H1 (cell line): ENCODE data around the gene FAAH2. TPM values are rescaled to one million over a fixed set of nuclear protein-coding genes. Genes with fewer than 3 reads are reported as not detected.

Experiments used
- CTCF ChIA-PET: fragments of 300-600 bp; sonication (Branson Sonifier 250); formaldehyde crosslinking; loops from one replicate; lab custom pipeline; 2021; ENCODE audit not compliant: partially characterized antibody; lab: Charles Lee
- POLR2A ChIA-PET: fragments of 300-600 bp; sonication (Branson Sonifier 250); formaldehyde crosslinking; loops from one replicate; lab custom pipeline; 2021; ENCODE audit warnings: inconsistent platforms; ENCODE audit not compliant: partially characterized antibody; lab: Charles Lee
- DNase-seq, 2 experiments: peaks; one replicate each; pipeline versions ENCODE4 v3.0.0 to v3.0.0-alpha.2; 2010 to 2022; ENCODE audit warnings: low spot score in 2 of 2, low read depth in 1 of 2, mixed read lengths in 1 of 2
- FAIRE-seq: peaks from 2 replicates; lab custom pipeline; 2011; peaks lifted over from hg19 to GRCh38; lab: Jason Lieb, UNC
- H2AFZ ChIP-seq: 2 replicates; pipeline ENCODE4 v1.8.1; 2012; ENCODE audit warnings: low read length, inconsistent platforms
- H2AK5ac ChIP-seq: 2 replicates; pipeline ENCODE4 v1.6.1; 2013; ENCODE audit warnings: low read depth, low read length
- H2BK120ac ChIP-seq: replicated peaks from 2 replicates; pipeline ENCODE3; 2013; ENCODE audit warnings: low read depth, low read length, inconsistent platforms
- H2BK12ac ChIP-seq: 2 replicates; pipeline ENCODE4 v1.6.1; 2013; ENCODE audit warnings: low read depth, low read length
- H2BK15ac ChIP-seq: 2 replicates; pipeline ENCODE4 v1.6.1; 2013; ENCODE audit warnings: low read length
- H2BK20ac ChIP-seq: 2 replicates; pipeline ENCODE4 v1.6.1; 2013; ENCODE audit warnings: low read length
- H2BK5ac ChIP-seq: 2 replicates; pipeline ENCODE4 v1.6.1; 2013; ENCODE audit warnings: low read depth, low read length
- H3K14ac ChIP-seq: 2 replicates; pipeline ENCODE4 v1.6.1; 2013; ENCODE audit warnings: inconsistent platforms; ENCODE audit not compliant: insufficient read length
- H3K18ac ChIP-seq: 2 replicates; pipeline ENCODE4 v1.6.1; 2013; ENCODE audit warnings: low read length; ENCODE audit errors: extremely low read depth
- H3K23ac ChIP-seq: 2 replicates; pipeline ENCODE4 v1.6.1; 2013; ENCODE audit warnings: inconsistent platforms; ENCODE audit not compliant: insufficient read length
- H3K23me2 ChIP-seq: 2 replicates; pipeline ENCODE4 v1.6.1; 2013; ENCODE audit warnings: low read depth, low read length
- H3K27ac ChIP-seq: 2 replicates; pipeline ENCODE4 v1.6.1; 2011; ENCODE audit warnings: low read depth, low read length, inconsistent platforms
- H3K27me3 ChIP-seq, 4 experiments: replicated peaks in 1 of 4; 1 replicate in 1 of 4; 2 replicates in 3 of 4; pipeline versions ENCODE4 v1.6.1 to v1.8.1; 2011 to 2013; ENCODE audit warnings: low read length in 3 of 4, mild to moderate bottlenecking in 3 of 4, inconsistent platforms in 2 of 4, mixed read lengths in 2 of 4, moderate library complexity in 1 of 4; ENCODE audit not compliant: control insufficient read depth in 3 of 4, insufficient read depth in 3 of 4; ENCODE audit errors: extremely low read depth in 1 of 4
- H3K36me3 ChIP-seq, 4 experiments: 2 replicates each; pipeline versions ENCODE4 v1.6.1 to v1.8.1; 2011 to 2013; ENCODE audit warnings: mild to moderate bottlenecking in 4 of 4, low read length in 3 of 4, moderate library complexity in 2 of 4, control low read depth in 1 of 4, inconsistent platforms in 1 of 4; ENCODE audit not compliant: insufficient read depth in 4 of 4, control insufficient read depth in 2 of 4
- H3K4ac ChIP-seq: replicated peaks from 2 replicates; pipeline ENCODE3; 2013; ENCODE audit warnings: low read length, low read depth, mixed read lengths, inconsistent platforms; ENCODE audit not compliant: insufficient read length
- H3K4me1 ChIP-seq, 4 experiments: replicated peaks in 1 of 4; 1 replicate in 1 of 4; 2 replicates in 3 of 4; pipeline versions ENCODE4 v1.6.1 to v1.8.1; 2011 to 2013; ENCODE audit warnings: low read length in 3 of 4, inconsistent platforms in 2 of 4, mixed read lengths in 1 of 4; ENCODE audit not compliant: insufficient read depth in 4 of 4, control insufficient read depth in 3 of 4
- H3K4me2 ChIP-seq, 2 experiments: 2 replicates each; pipeline versions ENCODE4 v1.6.1 to v1.8.1; 2011 to 2013; ENCODE audit warnings: low read depth in 2 of 2, low read length in 2 of 2, control low read depth in 1 of 2, inconsistent platforms in 1 of 2, mild to moderate bottlenecking in 1 of 2; ENCODE audit not compliant: insufficient read depth in 1 of 2
- H3K4me3 ChIP-seq, 4 experiments: fragments of 200-600, 300-600 bp in 1 of 4; sonication (generic), shearing (Covaris generic), sonication (Bioruptor Twin) in 1 of 4; 2 replicates each; pipeline versions ENCODE4 v1.5.1 to v1.8.1; 2011 to 2016; ENCODE audit warnings: low read length in 4 of 4, low read depth in 3 of 4, control low read depth in 2 of 4, inconsistent platforms in 2 of 4, mild to moderate bottlenecking in 2 of 4, mixed read lengths in 1 of 4, moderate library complexity in 1 of 4; ENCODE audit not compliant: insufficient read depth in 2 of 4; ENCODE audit errors: extremely low read depth in 1 of 4
- H3K56ac ChIP-seq: replicated peaks from 2 replicates; pipeline ENCODE3; 2013; ENCODE audit warnings: low read depth, mild to moderate bottlenecking, mixed read lengths, low read length, inconsistent platforms; ENCODE audit not compliant: insufficient read length
- H3K79me1 ChIP-seq: 2 replicates; pipeline ENCODE4 v1.6.1; 2013; ENCODE audit warnings: low read depth, low read length, control low read depth
- H3K79me2 ChIP-seq, 2 experiments: 2 replicates each; pipeline versions ENCODE4 v1.6.1 to v1.8.1; 2012 to 2013; ENCODE audit warnings: low read length in 2 of 2, mild to moderate bottlenecking in 2 of 2, inconsistent platforms in 1 of 2; ENCODE audit not compliant: insufficient read depth in 2 of 2, control insufficient read depth in 1 of 2
- H3K9ac ChIP-seq, 4 experiments: replicated peaks in 1 of 4; 1 replicate in 1 of 4; 2 replicates in 3 of 4; pipeline versions ENCODE4 v1.6.1 to v1.8.1; 2011 to 2013; ENCODE audit warnings: low read depth in 3 of 4, low read length in 3 of 4, control low read depth in 2 of 4, mild to moderate bottlenecking in 2 of 4, moderate library complexity in 2 of 4, inconsistent platforms in 1 of 4; ENCODE audit errors: extremely low read depth in 1 of 4
- H3K9me3 ChIP-seq, 2 experiments: 2 replicates each; pipeline versions ENCODE4 v1.6.1 to v1.8.1; 2012 to 2013; ENCODE audit warnings: mild to moderate bottlenecking in 2 of 2, moderate library complexity in 2 of 2, control low read depth in 1 of 2, inconsistent platforms in 1 of 2, low read depth in 1 of 2, low read length in 1 of 2, mixed read lengths in 1 of 2; ENCODE audit not compliant: insufficient read depth in 2 of 2
- H4K20me1 ChIP-seq, 2 experiments: replicated peaks in 1 of 2; 2 replicates each; pipeline versions ENCODE3 to v1.8.1; 2011 to 2013; ENCODE audit warnings: inconsistent platforms in 2 of 2, low read length in 2 of 2, mild to moderate bottlenecking in 1 of 2; ENCODE audit not compliant: insufficient read depth in 2 of 2, control insufficient read depth in 1 of 2
- H4K5ac ChIP-seq: 2 replicates; pipeline ENCODE4 v1.6.1; 2013; ENCODE audit warnings: low read length, low read depth, mixed read lengths, inconsistent platforms; ENCODE audit not compliant: insufficient read length
- H4K8ac ChIP-seq: 2 replicates; pipeline ENCODE4 v1.8.0; 2013; ENCODE audit warnings: mild to moderate bottlenecking, moderate library complexity, low read length, inconsistent platforms; ENCODE audit not compliant: insufficient read depth; ENCODE audit errors: extremely low read depth
- H4K91ac ChIP-seq: replicated peaks from 2 replicates; pipeline ENCODE3; 2013; ENCODE audit warnings: low read length, mixed read lengths, inconsistent platforms; ENCODE audit not compliant: insufficient read length
- BACH1 ChIP-seq: IDR thresholded peaks from 2 replicates; pipeline ENCODE4 v1.6.1; 2012; ENCODE audit warnings: low read length, improper control_type of control experiment
- BRCA1 ChIP-seq: IDR thresholded peaks from 2 replicates; pipeline ENCODE4 v1.6.1; 2012; ENCODE audit warnings: low read depth, low read length, improper control_type of control experiment
- CEBPB ChIP-seq: IDR thresholded peaks from 2 replicates; pipeline ENCODE4 v1.6.1; 2012; ENCODE audit warnings: low read depth, low read length
- GTF2F1 ChIP-seq: IDR thresholded peaks from 2 replicates; pipeline ENCODE4 v1.6.1; 2012; ENCODE audit warnings: low read depth, low read length, improper control_type of control experiment, borderline replicate concordance
- KDM5A ChIP-seq: fragments of 200-600 bp; IDR thresholded peaks from 2 replicates; pipeline ENCODE4 v1.7.1; 2012; ENCODE audit warnings: mild to moderate bottlenecking, low read length, inconsistent platforms, mixed read lengths
- RXRA ChIP-seq: IDR thresholded peaks from 2 replicates; pipeline ENCODE4 v1.6.1; 2011; ENCODE audit warnings: low read depth, mild to moderate bottlenecking, low read length, moderate library complexity; ENCODE audit not compliant: insufficient read depth
- SRF ChIP-seq: IDR thresholded peaks from 2 replicates; pipeline ENCODE4 v1.6.1; 2011; ENCODE audit warnings: mild to moderate bottlenecking, low read depth, low read length, moderate library complexity
- SUZ12 ChIP-seq: fragments of 200-600 bp; sonication (generic); IDR thresholded peaks from 2 replicates; pipeline ENCODE4 v1.6.1; 2012; ENCODE audit warnings: mild to moderate bottlenecking, inconsistent platforms, low read length, moderate library complexity, mixed read lengths
- WGBS, 2 experiments: shearing (Covaris generic) in 1 of 2; methylation state at CpG; one replicate each; pipeline versions ENCODE4 v1.1.6 to v1.1.7; 2013 to 2015; ENCODE audit warnings: low lambda C conversion rate in 2 of 2, mixed read lengths in 2 of 2, inconsistent platforms in 1 of 2, low coverage in 1 of 2, missing lambda C conversion rate in 1 of 2; ENCODE audit not compliant: insufficient replicate concordance in 2 of 2, insufficient coverage in 1 of 2, insufficient read length in 1 of 2; ENCODE audit errors: extremely low coverage in 1 of 2, missing lambda C conversion rate in 1 of 2; 5-methylcytosine and 5-hydroxymethylcytosine counted together
- polyA plus RNA-seq, 7 experiments: library from polyadenylated mRNA; depleted of rRNA in 3 of 7; stranded (reverse) in 5 of 7; unstranded in 2 of 7; fragments of >200 nt in 5 of 7; fragments of 200-250 nt in 2 of 7; gene quantifications; 1 replicate in 5 of 7; 2 replicates in 1 of 7; 4 replicates in 1 of 7; pipeline versions ENCODE4 v1.2.1 to v1.2.3, GENCODE V29; 2011 to 2013; ENCODE audit warnings: missing spikeins in 2 of 7, mixed read lengths in 2 of 7
- total RNA-seq: library from RNA; stranded (reverse); fragmentation: NEBNext Ultra II Directional; extraction: Animal tissue kit (Norgen Biotek cat#: 25700); gene quantifications from 2 replicates; pipeline ENCODE4 v1.2.1, GENCODE V29; 2021
- TF ChIP-seq, protein P1 (sequence below): IDR thresholded peaks from 2 replicates; pipeline ENCODE4 v1.6.1; 2012; ENCODE audit warnings: low read length, inconsistent platforms

Gene FAAH2
- total and polyA plus RNA-seq, 2 of the 8 experiments (the other 6 are each of a cell fraction or from before 2014, with no cell fraction given), result 3.6 to 4.4 TPM

DNA sequence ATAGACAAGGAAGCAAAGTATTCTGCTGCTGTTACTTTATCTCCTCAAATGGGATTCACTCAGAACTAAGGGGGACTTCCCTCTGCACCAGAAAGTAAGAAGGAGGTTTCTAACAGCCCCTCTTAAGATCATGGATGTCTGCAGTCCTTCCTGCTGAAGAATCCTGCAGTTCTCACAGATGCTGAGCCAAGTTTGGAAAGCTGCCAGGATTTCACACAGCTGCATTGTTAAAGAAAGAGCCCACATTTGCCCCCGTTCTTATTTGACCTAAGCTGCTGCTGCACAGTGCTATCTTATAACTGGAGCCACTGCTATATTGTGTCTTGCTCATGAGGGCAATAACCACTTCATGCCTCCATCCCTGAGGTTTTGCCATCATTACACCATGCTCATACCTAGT, 81.1 kb downstream of the FAAH2 start:
- Histone ChIP-seq H3K79me2 (no peaks in the 10 kb centered on the region), H3K4me1 (no peaks in the 10 kb centered on the region; a peak in 1 of 7 replicates), H2BK120ac (no peak overlapping the region), H3K18ac (no peak overlapping the region), H4K91ac (no peak overlapping the region), H3K27me3 (no peaks in the 10 kb centered on the region), H3K4me3 (no peak overlapping the region), H3K9me3 (no peaks in the 10 kb centered on the region), H2BK12ac (no peak overlapping the region), H2BK5ac (no peak overlapping the region), H2AFZ (no peak overlapping the region), H3K27ac (no peak overlapping the region), H3K23ac (no peak overlapping the region), H3K23me2 (no peaks in the 10 kb centered on the region), H4K8ac (no peak overlapping the region), H3K36me3 (no peaks in the 10 kb centered on the region), H4K20me1 (no peaks in the 10 kb centered on the region), H2BK20ac (no peak overlapping the region), H3K56ac (no peak overlapping the region), H4K5ac (no peak overlapping the region), H3K4ac (no peak overlapping the region), H3K14ac (no peak overlapping the region), H3K9ac (no peak overlapping the region), H3K4me2 (no peak overlapping the region), H2BK15ac (no peak overlapping the region), H3K79me1 (no peaks in the 10 kb centered on the region), H2AK5ac (no peak overlapping the region)
- ChIA-PET POLR2A (no interaction called here), CTCF (interaction anchor here (0.6 to 0.8 kb wide), 3 partner anchors 49 to 211 kb away, joined by 3 read pairs; no protein-coding TSS in a partner anchor)
- no peak for FAIRE-seq
- 88% methylated on average over 1 of the region's 1 CpG; no CpG with 5 or more reads in 1 of the 2 experiments for whole genome bisulfite sequencing, 2 experiments
- DNase-seq, result no peak
- TF ChIP-seq SRF, result no peak
- TF ChIP-seq BACH1, result no peak
- TF ChIP-seq GTF2F1, result no peak
- TF ChIP-seq BRCA1, result no peak
- no peak for TF ChIP-seq KDM5A
- TF ChIP-seq CEBPB, result no peak
- no peak for TF ChIP-seq RXRA
- TF ChIP-seq, protein P1, sequence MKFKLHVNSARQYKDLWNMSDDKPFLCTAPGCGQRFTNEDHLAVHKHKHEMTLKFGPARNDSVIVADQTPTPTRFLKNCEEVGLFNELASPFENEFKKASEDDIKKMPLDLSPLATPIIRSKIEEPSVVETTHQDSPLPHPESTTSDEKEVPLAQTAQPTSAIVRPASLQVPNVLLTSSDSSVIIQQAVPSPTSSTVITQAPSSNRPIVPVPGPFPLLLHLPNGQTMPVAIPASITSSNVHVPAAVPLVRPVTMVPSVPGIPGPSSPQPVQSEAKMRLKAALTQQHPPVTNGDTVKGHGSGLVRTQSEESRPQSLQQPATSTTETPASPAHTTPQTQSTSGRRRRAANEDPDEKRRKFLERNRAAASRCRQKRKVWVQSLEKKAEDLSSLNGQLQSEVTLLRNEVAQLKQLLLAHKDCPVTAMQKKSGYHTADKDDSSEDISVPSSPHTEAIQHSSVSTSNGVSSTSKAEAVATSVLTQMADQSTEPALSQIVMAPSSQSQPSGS, result no peak
- no peak for TF ChIP-seq SUZ12
